Measurements from ENCODE around the gene CYP2W1.

CYP2W1 gene

GRCh38 chr7:973312-973711 lies 9.7 kb upstream of the CYP2W1 start:
- H3K4me3 ChIP-seq, result peak overlapping the region; percentile 96

GRCh38 chr7:974172-974571 lies 8.8 kb upstream of the CYP2W1 start:
- TF ChIP-seq Cebpa-rat (IDR thresholded peaks at IDR 0.05), result 0 out of 2 replicates have a peak, but pooled peaks have one; percentile 21
- no peaks in the 10 kb centered on the region for H3K27me3 ChIP-seq
- peaks cover 44% of the 10 kb centered on the region for H3K36me3 ChIP-seq
- H4K20me1 ChIP-seq, result peaks cover 39% of the 10 kb centered on the region
- H3K4me1 ChIP-seq, result peaks cover 87% of the 10 kb centered on the region
- peak overlapping the region; percentile 98 for H3K27ac ChIP-seq
- no peaks in the 10 kb centered on the region for H3K9me3 ChIP-seq
- peak overlapping the region; percentile 92 for H3K4me2 ChIP-seq
- peak overlapping the region; percentile 96 for H3K4me3 ChIP-seq
- peak overlapping the region; percentile 97 for H3K9ac ChIP-seq

More at GRCh38 chr7:973312-973711, 9.7 kb upstream of the CYP2W1 start:
- H3K4me1 ChIP-seq, result peaks cover 87% of the 10 kb centered on the region
- peak overlapping the region; percentile 97 for H3K9ac ChIP-seq
- no peaks in the 10 kb centered on the region for H3K27me3 ChIP-seq
- H4K20me1 ChIP-seq, result peaks cover 47% of the 10 kb centered on the region
- TF ChIP-seq Cebpa-rat (IDR thresholded peaks at IDR 0.05), result no peak
- peak overlapping the region; percentile 98 for H3K27ac ChIP-seq
- H3K36me3 ChIP-seq, result peaks cover 53% of the 10 kb centered on the region
- no peaks in the 10 kb centered on the region for H3K9me3 ChIP-seq
- H3K4me2 ChIP-seq, result peak overlapping the region; percentile 92

DNA sequence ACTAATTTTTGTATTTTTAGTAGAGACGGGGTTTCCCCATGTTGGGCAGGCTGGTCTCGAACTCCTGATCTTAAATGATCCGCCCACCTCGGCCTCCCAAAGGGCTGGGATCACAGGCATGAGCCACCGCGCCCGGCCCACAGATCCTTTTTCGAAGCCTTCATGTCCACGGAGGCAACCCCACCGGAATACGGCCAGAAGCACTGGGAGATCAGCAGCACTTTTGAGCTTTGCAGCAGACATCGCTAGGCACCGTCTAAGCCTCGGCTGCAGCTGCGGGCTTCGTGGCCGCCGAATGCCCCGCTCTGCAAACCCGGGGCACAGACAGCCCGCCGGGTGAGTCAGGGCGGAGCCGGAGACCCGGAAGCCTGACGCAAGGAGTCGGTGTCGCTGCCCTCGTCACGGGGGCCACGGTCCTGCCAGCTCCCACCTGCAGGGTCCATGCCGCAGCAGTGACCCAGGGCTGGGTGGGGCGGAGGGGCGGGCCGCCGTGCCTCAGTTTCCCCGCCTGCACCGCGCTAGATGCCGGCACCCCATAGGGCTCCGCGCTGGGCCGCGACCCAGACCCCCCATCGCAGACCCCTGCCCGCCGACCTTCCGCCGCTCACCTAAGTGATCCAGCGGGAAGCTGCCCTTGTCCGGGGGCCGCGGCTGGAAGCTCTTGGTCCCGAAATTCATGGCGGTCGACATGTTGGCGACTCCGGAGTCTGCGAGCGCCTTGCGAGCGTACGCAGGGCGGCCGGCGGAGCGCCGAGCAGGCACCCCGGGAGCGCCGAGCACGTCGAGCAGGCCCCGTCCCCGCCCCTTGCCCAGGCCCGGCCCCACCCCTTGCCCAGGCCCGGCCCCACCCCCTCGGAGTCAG lies 7.9 kb upstream of the CYP2W1 start, which contains the start of gene COX19:
COX19 (minus strand) TSS at position 730 of the 862 bp plus-strand sequence; CDS start at position 690, 40 bp downstream.
- Histone ChIP-seq H4K20me1 (peaks cover 30% of the 10 kb centered on the region), H3K4me2 (peak within 1 kb of the TSS; percentile 92), H3K36me3 (peaks cover 35% of the 10 kb centered on the region), H3K4me1 (peaks cover 87% of the 10 kb centered on the region), H3K27me3 (no peaks in the 10 kb centered on the region), H3K4me3 (peak within 1 kb of the TSS; percentile 96), H3K9me3 (no peaks in the 10 kb centered on the region), H3K27ac (peak within 1 kb of the TSS; percentile 98), H3K9ac (peak within 1 kb of the TSS; percentile 97)
- TF ChIP-seq Cebpa-rat (IDR thresholded peaks at IDR 0.05), result no peak

DNA sequence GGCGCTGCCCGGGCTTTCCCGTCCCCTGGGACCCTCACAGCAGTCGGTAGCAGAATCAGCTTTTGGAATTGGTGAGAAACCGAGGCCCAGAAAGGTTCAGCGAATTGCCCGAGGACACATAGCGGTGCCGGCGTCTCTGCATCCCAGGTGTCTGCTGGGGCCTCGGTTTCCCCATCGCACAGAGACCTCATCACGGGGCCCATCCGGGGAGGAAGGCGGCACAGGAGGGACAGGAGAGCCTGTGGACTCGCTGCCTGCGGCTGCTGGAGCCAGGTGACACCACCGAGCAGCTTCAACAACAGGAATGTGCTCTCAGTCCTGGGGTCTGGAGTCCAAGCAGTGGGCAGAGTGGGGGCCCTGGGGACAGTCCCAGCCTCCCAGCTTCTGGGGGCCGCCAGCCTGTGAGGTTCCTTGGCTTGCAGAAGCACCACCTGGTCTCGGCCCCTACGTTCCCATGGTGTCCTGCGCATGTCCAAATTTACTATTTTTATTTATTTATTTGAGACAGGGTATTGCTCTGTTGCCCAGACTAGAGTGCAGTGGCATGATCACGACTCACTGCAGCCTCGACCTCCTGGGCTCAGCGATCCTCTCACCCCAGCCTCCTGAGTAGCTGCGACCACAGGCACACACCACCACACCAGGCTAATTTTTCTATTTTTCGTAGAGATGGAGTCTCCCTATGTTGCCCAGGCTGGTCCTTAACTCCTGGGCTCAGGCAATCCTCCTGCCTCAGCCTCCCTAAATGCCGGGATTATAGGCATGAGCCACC lies 7.1 kb upstream of the CYP2W1 start:
- H3K4me2 ChIP-seq, result peak overlapping the region; percentile 84
- no peaks in the 10 kb centered on the region for H3K9me3 ChIP-seq
- H3K27me3 ChIP-seq, result no peaks in the 10 kb centered on the region
- peaks cover 27% of the 10 kb centered on the region for H3K36me3 ChIP-seq
- TF ChIP-seq Cebpa-rat (IDR thresholded peaks at IDR 0.05), result no peak
- peak overlapping the region; percentile 40; the same call in 1 of the 2 replicates for H3K4me3 ChIP-seq
- H4K20me1 ChIP-seq, result peaks cover 24% of the 10 kb centered on the region
- peak overlapping the region; percentile 41; the same call in 1 of the 2 replicates for H3K9ac ChIP-seq
- H3K27ac ChIP-seq, result peak overlapping the region; percentile 92
- H3K4me1 ChIP-seq, result peaks cover 87% of the 10 kb centered on the region

DNA sequence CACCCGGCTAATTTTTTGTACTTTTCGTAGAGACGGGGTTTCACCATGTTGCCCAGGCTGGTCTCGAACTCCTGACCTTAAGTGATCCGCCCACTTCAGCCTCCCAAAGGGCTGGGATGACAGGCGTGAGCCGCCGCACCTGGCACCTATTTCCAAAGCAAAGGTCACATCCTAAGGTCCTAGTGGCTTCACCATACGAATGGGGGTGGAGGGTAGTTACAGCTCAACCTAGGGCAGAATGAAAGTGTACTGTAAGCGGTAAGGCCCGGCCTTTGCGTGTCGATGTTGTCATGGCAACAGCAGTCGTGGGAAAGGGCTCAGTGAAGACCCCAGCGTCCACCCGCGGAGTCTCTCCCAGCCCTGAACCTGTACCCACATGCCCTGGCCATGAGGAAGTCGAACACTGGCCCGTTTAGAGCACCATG lies 6.1 kb upstream of the CYP2W1 start:
- peaks cover 24% of the 10 kb centered on the region for H4K20me1 ChIP-seq
- H3K36me3 ChIP-seq, result peaks cover 17% of the 10 kb centered on the region
- no peaks in the 10 kb centered on the region for H3K27me3 ChIP-seq
- no peak for TF ChIP-seq Cebpa-rat (IDR thresholded peaks at IDR 0.05)
- peak overlapping the region; percentile 64; the same call in 1 of the 2 replicates for H3K9ac ChIP-seq
- H3K9me3 ChIP-seq, result no peaks in the 10 kb centered on the region
- peak overlapping the region; percentile 92 for H3K27ac ChIP-seq
- H3K4me1 ChIP-seq, result peaks cover 87% of the 10 kb centered on the region
- no peak overlapping the region; the same call in 1 of the 2 replicates for H3K4me3 ChIP-seq
- peak overlapping the region; percentile 84 for H3K4me2 ChIP-seq

GRCh38 chr7:977326-978048 lies 5.5 kb upstream of the CYP2W1 start:
- peak overlapping the region; percentile 84 for H3K4me2 ChIP-seq
- H3K4me1 ChIP-seq, result peaks cover 87% of the 10 kb centered on the region
- H3K4me3 ChIP-seq, result peak overlapping the region; percentile 2; the same call in 1 of the 2 replicates
- no peaks in the 10 kb centered on the region for H3K9me3 ChIP-seq
- peak overlapping the region; percentile 64; the same call in 1 of the 2 replicates for H3K9ac ChIP-seq
- peak overlapping the region; percentile 92 for H3K27ac ChIP-seq
- TF ChIP-seq Cebpa-rat (IDR thresholded peaks at IDR 0.05), result no peak
- H4K20me1 ChIP-seq, result peaks cover 24% of the 10 kb centered on the region
- H3K36me3 ChIP-seq, result peaks cover 11% of the 10 kb centered on the region
- H3K27me3 ChIP-seq, result no peaks in the 10 kb centered on the region

- TF ChIP-seq Cebpa-rat (IDR thresholded peaks at IDR 0.05), result no peak
Measured at GRCh38 chr7:978049-978346, 5.0 kb upstream of the CYP2W1 start.

GRCh38 chr7:978416-979091 lies 4.4 kb upstream of the CYP2W1 start:
- Histone ChIP-seq H4K20me1 (peaks cover 18% of the 10 kb centered on the region), H3K4me1 (peaks cover 87% of the 10 kb centered on the region), H3K36me3 (0 out of 2 replicates have a peak, but pooled peaks cover under 1% of the 10 kb centered on the region), H3K27ac (peak overlapping the region; percentile 92), H3K9ac (no peak overlapping the region; the same call in 1 of the 2 replicates), H3K4me2 (peak overlapping the region; percentile 84), H3K27me3 (no peaks in the 10 kb centered on the region), H3K4me3 (no peak overlapping the region), H3K9me3 (no peaks in the 10 kb centered on the region)
- TF ChIP-seq Cebpa-rat (IDR thresholded peaks at IDR 0.05), result no peak

More at GRCh38 chr7:978049-978346, 5.0 kb upstream of the CYP2W1 start:
- Histone ChIP-seq H3K4me1 (peaks cover 87% of the 10 kb centered on the region), H4K20me1 (peaks cover 23% of the 10 kb centered on the region), H3K36me3 (peaks cover 6% of the 10 kb centered on the region), H3K9me3 (no peaks in the 10 kb centered on the region), H3K27ac (peak overlapping the region; percentile 92), H3K4me2 (peak overlapping the region; percentile 84), H3K4me3 (peak overlapping the region; percentile 2; the same call in 1 of the 2 replicates), H3K9ac (peak overlapping the region; percentile 64; the same call in 1 of the 2 replicates), H3K27me3 (no peaks in the 10 kb centered on the region)
